T-helper 1 cell treated with Interleukin-12 subunit alpha and Interleukin-12 subunit beta and Interleukin-4 antibody, amounts not matched to agents 30 μg/mL and 1 μg/mL, for 36 hours (primary cell): ENCODE data around the gene UBAC1.
"Not testable (repeated sequence)": the region's sequence is repeated elsewhere in the genome, so short reads cannot be mapped to it uniquely, and the experiment has no call there.

Source experiments
- H3K27ac Mint-ChIP-seq: one replicate; pipeline ENCODE4 v1.8.0; 2021; ENCODE audit warnings: mild to moderate bottlenecking, mixed read lengths
- H3K27me3 Mint-ChIP-seq: one replicate; pipeline ENCODE4 v1.8.0; 2021; ENCODE audit warnings: low read depth, mixed read lengths
- H3K36me3 Mint-ChIP-seq: one replicate; pipeline ENCODE4 v1.8.0; 2021; ENCODE audit warnings: low read depth, mixed read lengths
- H3K4me1 Mint-ChIP-seq: one replicate; pipeline ENCODE4 v1.8.0; 2021; ENCODE audit warnings: low read depth, mixed read lengths
- H3K4me3 Mint-ChIP-seq: one replicate; pipeline ENCODE4 v1.8.0; 2021; ENCODE audit warnings: mild to moderate bottlenecking, moderate library complexity, mixed read lengths
- H3K9me3 Mint-ChIP-seq: one replicate; pipeline ENCODE4 v1.8.0; 2021; ENCODE audit warnings: mixed read lengths

UBAC1 gene

DNA sequence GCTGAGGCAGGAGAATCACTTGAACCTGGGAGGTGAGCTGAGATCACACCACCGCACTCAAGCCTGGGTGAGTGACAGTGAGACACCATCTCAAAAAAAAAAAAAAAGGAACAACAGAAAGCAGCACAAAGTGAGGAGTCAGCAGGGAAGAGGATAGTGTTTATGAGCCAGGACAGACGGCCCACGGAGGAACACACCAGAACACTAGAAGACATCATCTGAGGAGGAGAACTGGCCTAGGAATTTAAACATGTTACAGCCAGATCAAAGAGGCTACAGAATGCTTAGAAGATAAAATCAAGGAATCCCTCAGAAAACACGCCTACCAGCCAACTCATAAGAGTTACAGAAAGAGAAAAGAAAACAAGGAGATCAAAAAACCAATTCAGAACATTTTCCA is 12.2 kb downstream of the UBAC1 start:
- Mint-ChIP-seq H3K27me3 (no peaks in the 10 kb centered on the region), H3K36me3 (peaks cover 39% of the 10 kb centered on the region), H3K27ac (no peak overlapping the region), H3K4me3 (no peak overlapping the region), H3K4me1 (no peaks in the 10 kb centered on the region), H3K9me3 (no peaks in the 10 kb centered on the region)

DNA sequence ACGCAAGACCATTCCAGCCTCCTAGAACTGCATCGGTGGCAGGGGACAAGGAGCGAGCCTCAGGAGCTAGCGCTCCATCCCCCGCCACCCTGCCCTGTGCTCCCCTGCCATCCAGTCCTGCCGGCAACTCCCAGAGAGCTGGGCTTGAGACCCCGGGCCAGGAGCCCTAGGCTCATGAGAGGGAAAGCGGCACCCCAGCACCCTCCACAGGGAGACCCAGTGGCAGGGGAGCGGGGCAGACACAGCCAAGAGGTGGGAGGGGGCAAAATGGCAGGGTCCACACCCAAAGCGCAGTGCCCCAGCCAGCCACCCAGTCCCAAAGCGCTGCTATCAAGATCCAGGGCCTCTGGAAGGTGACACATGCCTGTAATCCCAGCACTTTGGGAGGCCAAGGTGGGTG is 12.7 kb downstream of the UBAC1 start:
- Mint-ChIP-seq H3K36me3 (peaks cover 42% of the 10 kb centered on the region), H3K4me3 (no peak overlapping the region), H3K27ac (no peak overlapping the region), H3K9me3 (no peaks in the 10 kb centered on the region), H3K4me1 (no peaks in the 10 kb centered on the region), H3K27me3 (no peaks in the 10 kb centered on the region)

DNA sequence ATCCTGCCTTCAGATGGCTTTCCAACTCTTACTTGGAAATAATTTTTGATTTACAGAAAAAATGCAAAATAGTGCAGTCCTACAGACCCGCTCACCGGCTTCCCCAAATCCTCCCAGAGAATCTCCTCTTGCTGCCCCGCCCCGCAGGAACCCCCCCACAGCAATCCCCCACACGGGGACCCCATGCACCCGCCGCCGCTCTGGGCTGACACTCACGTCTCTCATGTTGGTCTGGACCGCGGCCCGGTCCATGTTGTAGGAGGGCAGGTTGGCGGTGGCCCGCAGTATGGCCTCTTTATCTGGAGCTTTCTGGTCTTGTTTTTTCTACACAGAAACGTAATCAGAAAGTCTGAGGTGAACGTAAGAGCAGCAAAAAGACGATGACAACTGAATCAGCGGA is 13.6 kb downstream of the UBAC1 start:
- H3K9me3 Mint-ChIP-seq = no peaks in the 10 kb centered on the region
- no peak overlapping the region for H3K4me3 Mint-ChIP-seq
- no peaks in the 10 kb centered on the region for H3K4me1 Mint-ChIP-seq
- H3K27me3 Mint-ChIP-seq = no peaks in the 10 kb centered on the region
- no peak overlapping the region for H3K27ac Mint-ChIP-seq
- H3K36me3 Mint-ChIP-seq = peaks cover 46% of the 10 kb centered on the region

DNA sequence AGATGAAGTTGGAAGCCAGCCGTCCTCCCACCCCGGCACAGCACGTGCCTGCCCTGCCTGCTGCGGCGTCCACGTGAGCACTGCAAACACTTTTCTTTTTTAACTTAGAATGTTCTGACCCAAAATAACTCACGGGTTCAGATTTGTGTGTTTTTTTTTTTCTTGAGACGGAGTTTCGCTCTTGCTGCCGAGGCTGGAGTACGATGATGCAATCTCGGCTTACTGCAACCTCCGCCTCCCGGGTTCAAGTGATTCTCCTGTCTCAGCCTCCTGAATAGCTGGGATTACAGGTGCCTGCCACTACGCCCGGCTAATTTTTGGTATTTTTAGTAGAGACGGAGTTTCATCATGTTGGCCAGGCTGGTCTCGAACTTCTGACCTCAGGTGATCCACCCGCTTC is 14.1 kb downstream of the UBAC1 start:
- not testable (repeated sequence) for H3K27me3 Mint-ChIP-seq, H3K4me3 Mint-ChIP-seq, H3K4me1 Mint-ChIP-seq, H3K27ac Mint-ChIP-seq, H3K9me3 Mint-ChIP-seq
- peaks cover 44% of the 10 kb centered on the region for H3K36me3 Mint-ChIP-seq

DNA sequence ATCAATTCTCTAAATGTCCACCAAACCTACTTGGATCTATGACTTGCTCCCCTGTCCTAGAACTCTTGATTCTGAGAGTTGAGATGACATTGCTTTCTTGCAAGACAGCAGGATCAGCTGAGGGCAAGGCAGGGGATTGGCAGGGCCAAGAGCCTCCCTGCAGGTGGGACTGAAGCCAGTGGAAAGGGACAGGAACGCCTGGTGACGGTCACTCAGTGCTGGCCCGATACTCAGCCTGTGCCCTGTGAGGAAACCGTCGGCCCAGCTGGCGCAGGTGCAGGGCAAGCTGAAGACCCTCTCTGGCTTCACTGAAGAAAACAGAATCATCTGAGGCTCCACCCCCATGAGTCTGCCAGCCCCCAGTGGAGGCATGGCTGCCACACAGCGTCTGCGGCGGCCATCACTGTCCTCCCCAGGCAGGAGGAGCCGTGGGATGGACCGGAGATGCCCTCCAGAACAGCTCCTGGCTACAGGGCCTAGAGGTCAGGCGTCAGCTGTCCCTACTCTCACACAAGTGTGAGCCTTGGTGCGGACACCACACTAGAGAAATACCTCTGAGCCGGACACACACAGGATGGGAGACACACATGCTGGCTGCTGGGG is 14.7 kb downstream of the UBAC1 start:
- Mint-ChIP-seq H3K27me3 (no peaks in the 10 kb centered on the region), H3K4me1 (peaks cover 3% of the 10 kb centered on the region), H3K9me3 (no peaks in the 10 kb centered on the region), H3K36me3 (peaks cover 48% of the 10 kb centered on the region), H3K4me3 (no peak overlapping the region), H3K27ac (no peak overlapping the region)

DNA sequence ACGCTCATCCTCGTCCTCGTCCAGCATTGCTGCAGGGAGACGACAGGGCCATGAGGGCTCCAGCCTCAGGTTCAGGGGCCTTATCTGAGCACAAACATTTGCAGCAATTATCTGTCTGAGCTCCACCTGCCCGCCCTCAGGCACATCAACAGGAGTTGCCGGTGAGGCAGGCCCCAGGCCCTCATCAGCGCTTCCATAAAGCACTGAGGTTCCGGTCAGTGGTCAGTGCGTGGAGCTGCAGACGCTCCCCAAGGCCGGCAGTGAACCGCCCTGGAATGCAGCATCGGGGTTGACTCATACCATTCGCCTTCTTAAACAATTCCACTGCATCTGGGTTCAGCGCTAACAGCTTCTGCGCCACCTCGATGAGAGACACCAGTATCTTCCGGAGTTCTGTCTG is 15.2 kb downstream of the UBAC1 start:
- H3K36me3 Mint-ChIP-seq = peaks cover 49% of the 10 kb centered on the region

DNA sequence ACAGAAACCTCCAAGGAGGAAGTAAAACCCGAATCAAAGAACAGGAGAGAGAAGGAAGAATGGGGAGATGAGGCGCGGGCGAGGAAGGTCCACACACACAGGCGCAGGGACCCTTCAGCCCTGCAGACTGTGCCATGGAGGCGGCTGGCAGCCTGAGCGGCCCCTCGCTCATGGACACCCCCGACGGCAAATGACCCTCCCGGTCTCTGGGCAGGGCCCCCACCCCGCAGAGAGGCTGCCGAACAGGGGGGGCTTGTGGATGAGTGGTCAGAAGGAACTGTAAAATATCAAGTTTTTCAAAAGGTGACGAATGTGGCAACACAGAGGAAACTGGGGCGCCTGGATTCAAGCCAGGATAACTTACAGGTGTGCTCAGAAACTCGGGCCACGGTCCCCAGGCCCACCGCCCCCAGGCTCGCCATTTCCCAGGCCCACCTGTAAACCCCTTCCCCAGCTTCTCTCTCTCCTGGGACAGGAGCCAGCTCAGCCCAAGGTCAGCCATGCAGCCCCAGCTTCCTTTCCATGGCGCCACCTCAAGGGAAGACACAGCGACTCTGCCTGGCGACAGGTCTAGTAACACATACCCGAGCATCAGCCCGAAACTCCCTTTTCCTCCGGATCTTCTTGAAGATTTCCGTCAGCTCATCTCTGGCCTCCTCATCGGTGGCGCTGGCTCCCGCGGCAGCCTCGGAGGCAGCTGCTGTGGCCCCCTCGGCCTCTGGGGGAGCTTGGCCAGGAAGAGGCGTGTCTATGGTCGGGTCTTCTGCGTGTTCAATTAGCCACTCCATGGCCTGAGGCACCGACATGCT is 16.5 kb downstream of the UBAC1 start:
- H3K27ac Mint-ChIP-seq = no peak overlapping the region
- H3K4me1 Mint-ChIP-seq = peaks cover 3% of the 10 kb centered on the region
- H3K36me3 Mint-ChIP-seq = peaks cover 51% of the 10 kb centered on the region
- no peaks in the 10 kb centered on the region for H3K9me3 Mint-ChIP-seq
- H3K27me3 Mint-ChIP-seq = no peaks in the 10 kb centered on the region
- no peak overlapping the region for H3K4me3 Mint-ChIP-seq

More for the DNA sequence above, 15.2 kb downstream of the UBAC1 start:
- no peaks in the 10 kb centered on the region for H3K9me3 Mint-ChIP-seq
- peaks cover 3% of the 10 kb centered on the region for H3K4me1 Mint-ChIP-seq
- H3K4me3 Mint-ChIP-seq = no peak overlapping the region
- H3K27me3 Mint-ChIP-seq = no peaks in the 10 kb centered on the region
- no peak overlapping the region for H3K27ac Mint-ChIP-seq

DNA sequence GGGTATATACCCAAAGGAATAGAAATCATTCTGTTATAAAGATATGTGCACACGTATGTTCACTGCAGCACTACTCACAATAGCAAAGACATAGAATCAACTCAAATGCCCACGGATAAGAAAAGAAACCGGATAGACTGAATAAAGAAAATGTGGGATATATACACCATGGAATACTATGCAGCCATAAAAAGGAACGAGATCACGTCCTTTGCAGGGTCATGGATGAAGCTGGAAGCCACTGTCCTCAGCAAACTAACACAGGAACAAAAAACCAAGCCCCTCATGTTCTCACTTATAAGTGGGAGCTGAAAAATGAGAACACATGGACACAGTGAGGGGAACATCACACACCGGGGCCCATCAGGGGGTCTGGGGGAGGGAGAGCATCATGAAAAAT is 17.6 kb downstream of the UBAC1 start:
- H3K27me3 Mint-ChIP-seq, H3K4me3 Mint-ChIP-seq, H3K27ac Mint-ChIP-seq, H3K9me3 Mint-ChIP-seq, H3K4me1 Mint-ChIP-seq: not testable (repeated sequence)
- H3K36me3 Mint-ChIP-seq = peaks cover 50% of the 10 kb centered on the region

DNA sequence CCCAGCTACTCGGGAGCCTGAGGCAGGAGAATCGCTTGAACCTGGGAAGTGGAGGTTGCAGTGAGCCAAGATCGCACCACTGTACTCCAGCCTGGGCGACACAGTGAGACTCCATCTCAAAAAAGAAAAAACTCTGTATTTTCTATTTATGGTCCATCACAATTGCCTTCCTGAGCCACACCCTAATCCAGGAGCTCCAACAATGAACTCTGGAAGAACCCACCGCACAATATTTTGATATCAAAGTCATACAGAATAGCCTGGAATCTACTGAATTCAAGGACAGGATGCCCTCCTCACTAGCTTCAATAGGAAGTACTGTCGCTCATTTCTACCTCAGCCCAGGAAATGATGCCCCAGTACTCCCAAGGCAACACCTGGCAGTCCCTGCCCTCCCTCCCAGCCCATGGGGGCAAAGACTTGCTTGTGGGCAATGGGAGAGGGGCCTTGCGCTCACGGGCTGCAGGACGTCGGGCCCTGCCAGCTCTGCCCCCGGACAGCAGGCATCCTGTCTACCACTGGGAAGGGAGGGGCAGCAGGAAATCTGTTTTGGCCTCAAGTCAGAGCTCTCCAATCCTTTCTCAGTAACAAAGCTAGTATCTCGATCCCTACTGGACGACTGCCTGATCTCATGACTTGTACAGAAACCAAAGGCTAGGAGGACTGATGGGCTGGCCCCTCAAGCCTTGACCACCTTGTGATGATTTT is 19.7 kb downstream of the UBAC1 start:
- Mint-ChIP-seq H3K4me1 (peaks cover 8% of the 10 kb centered on the region), H3K9me3 (peaks cover 5% of the 10 kb centered on the region), H3K27ac (no peak overlapping the region), H3K36me3 (peaks cover 66% of the 10 kb centered on the region), H3K27me3 (peaks cover 5% of the 10 kb centered on the region), H3K4me3 (no peak overlapping the region)

DNA sequence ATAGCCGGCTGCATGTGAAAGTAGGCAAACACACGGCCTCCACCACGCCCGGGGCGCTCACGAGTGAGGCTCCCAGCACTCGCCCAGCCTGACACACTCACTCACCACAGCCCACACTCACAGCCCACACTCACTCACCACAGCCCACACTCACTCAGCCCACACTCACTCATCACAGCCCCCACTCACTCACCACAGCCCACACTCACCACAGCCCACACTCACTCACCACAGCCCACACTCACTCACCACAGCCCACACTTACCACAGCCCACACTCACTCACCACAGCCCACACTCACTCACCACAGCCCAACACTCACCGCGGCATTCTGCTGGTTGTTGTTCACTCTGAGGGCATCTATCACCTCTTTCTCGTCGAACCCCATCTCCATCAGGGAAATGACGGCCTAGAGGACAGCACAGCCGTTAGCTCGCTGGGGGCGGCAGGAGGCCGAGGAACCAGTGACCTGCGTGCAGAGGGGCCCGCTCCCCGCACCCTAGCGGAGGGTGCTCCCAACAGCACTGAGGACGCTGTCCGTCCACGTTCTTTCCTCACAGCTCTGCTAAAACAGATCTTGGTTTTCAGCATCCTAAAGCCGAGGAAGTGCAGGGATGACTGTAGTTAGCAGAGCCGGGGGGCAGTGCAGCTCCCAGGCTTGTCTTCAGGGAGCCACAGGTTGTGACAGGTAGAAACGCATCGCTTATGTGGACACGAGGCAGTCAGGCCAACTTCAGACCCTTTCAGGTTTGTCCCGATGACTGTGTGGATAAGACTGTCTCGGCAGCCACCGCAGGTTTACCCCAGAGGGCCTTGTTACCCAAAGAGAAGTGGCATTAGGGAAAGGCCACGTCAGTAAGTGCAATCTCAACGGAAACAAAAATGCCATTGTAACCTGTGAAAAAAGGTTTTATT is 21.6 kb downstream of the UBAC1 start:
- Mint-ChIP-seq H3K27ac (peak overlapping the region; percentile 97), H3K9me3 (peaks cover 5% of the 10 kb centered on the region), H3K4me1 (peaks cover 8% of the 10 kb centered on the region), H3K4me3 (peak overlapping the region; percentile 72), H3K36me3 (peaks cover 61% of the 10 kb centered on the region), H3K27me3 (peaks cover 5% of the 10 kb centered on the region)

DNA sequence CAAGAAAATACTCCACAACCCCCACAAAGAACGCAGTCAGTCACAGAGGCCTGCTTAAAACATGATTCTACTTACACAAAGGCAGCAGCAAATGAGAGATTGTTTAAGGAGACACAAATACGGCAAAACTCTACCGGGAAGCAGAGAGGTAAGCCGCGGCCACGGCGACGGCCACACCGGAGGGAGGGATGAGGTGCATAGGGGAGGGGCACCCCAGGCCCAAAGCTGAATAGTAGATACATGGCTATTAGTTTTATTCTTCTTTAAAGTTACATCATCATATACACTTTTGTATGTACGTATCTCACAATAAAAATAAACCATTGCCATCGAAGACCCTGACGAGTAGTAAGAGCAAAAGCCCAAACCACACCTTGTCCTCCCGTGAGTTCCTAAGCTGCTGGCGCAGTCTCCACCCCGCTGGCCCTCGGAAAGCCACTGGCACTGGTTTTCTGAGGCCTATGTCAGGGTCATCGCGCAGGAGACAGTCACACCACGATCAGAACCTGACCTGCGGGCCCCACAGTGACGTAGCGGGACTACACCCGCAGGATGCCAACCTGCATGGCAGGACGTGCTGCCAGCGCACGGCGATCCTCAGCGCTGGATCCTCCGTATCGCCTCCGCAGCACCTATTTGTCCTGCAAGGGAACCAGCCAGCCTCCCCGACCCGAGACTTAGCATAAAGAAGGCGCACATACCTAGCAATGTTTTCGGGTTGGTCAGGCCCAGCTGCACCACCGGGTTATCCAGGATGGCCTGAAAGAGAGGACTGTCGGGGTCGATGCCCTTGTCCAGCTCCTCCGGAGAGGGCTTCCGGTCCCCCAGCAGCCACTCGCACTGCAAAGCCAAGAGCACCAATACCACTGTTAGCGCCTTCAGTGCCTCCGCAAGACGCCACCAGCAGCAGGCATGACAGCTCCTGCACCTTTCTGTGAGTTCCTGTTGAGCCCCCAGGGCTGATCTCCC is 23.4 kb downstream of the UBAC1 start:
- peaks cover 5% of the 10 kb centered on the region for H3K27me3 Mint-ChIP-seq
- H3K36me3 Mint-ChIP-seq = peaks cover 54% of the 10 kb centered on the region
- H3K4me1 Mint-ChIP-seq = peaks cover 8% of the 10 kb centered on the region
- H3K4me3 Mint-ChIP-seq = no peak overlapping the region
- peaks cover 5% of the 10 kb centered on the region for H3K9me3 Mint-ChIP-seq
- H3K27ac Mint-ChIP-seq = no peak overlapping the region

DNA sequence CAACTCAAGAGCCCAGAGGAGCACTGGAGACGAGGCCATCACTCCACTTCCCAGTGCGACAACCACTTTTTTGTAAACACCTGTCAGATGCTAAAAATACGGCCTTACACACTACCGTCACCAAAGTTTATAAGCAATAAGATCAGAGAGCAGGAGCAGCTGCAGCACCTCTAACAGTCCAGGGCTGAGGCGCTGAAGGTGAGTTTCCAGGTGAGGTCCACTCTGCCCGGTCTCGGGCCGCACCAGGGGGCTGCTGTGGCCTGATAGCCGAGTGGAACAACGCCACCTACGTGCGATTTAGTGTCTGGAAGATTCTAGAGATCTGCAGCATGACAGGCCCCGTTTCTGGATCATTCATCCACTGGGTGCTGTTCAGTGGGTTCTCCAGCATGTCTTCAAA is 28.1 kb downstream of the UBAC1 start:
- Mint-ChIP-seq H3K27me3 (no peaks in the 10 kb centered on the region), H3K4me3 (no peak overlapping the region), H3K4me1 (peaks cover under 1% of the 10 kb centered on the region), H3K27ac (no peak overlapping the region), H3K36me3 (peaks cover 45% of the 10 kb centered on the region), H3K9me3 (no peaks in the 10 kb centered on the region)

DNA sequence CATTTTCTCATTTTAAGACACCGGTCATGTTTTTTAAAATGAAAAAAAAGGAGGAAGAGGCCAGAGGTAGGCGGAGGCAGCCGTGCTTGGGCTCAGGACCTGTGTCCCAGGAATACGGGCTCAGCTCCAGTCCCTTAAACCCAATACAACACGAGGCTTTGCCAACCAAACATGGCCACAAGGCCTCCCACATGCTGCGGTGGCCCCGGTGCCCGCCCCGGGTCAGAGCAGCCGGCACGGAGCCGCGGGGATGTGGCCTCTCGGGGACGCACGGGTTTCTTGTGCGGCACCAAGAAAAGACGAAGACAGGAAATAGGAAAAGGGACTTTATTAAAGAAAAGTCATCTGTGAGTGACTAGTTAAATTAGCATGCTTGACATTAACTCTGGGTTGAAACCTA is 28.5 kb downstream of the UBAC1 start:
- Mint-ChIP-seq H3K27me3 (no peaks in the 10 kb centered on the region), H3K4me3 (no peak overlapping the region), H3K4me1 (peaks cover 5% of the 10 kb centered on the region), H3K36me3 (peaks cover 41% of the 10 kb centered on the region), H3K27ac (no peak overlapping the region), H3K9me3 (no peaks in the 10 kb centered on the region)
